Psoas muscle (tissue), 7 donors: Measurements from ENCODE around the gene CPT2. TPM values are rescaled to one million over a fixed set of nuclear protein-coding genes. Genes with fewer than 3 reads are reported as not detected.

Experiments used
- polyA plus RNA-seq, 3 donors: library from polyadenylated mRNA; stranded (reverse); fragments of 200-250 nt; gene quantifications; one replicate each; pipeline ENCODE4 v1.2.3, GENCODE V29; 2013
- total RNA-seq, 4 donors: library from RNA; stranded (reverse); fragmentation: NEBNext Ultra II Directional in 2 of 4; extraction: Animal tissue kit (Norgen Biotek cat#: 25700) in 2 of 4; gene quantifications; one replicate each; pipeline versions ENCODE4 v1.2.1 to v1.2.4, GENCODE V29; 2021 to 2023
- donor health status: healthy with polysubstance abuse.
- donor health status: DM: no; HTN: no; CAD: no; lungs with moderate emphysema.
- donor health status: Bipolar disorder and iron deficiency.
- donor health status: healthy.
- donor health status: DM: no; HTN: no; CAD: no.
- donor health status: DM: no; HTN: no; CAD: no.
- donor health status: DM: yes; HTN: yes; CAD: no.

Gene CPT2
- total and polyA plus RNA-seq, 7 donors, result 8.1 to 31.6 (median 18.7) TPM

Other genes starting within 250 kb of the CPT2 start
- 10 to 100 TPM in 1 of 4 donors, 1 to 10 TPM in 3; 7.2 to 27.1 (median 8.4) TPM for gene PODN, start 134.6 kb upstream of the CPT2 start, total RNA-seq
- gene PODN, start 134.6 kb upstream of the CPT2 start, polyA plus RNA-seq, result 1 to 10 TPM; 3.0 to 5.6 (median 4.7) TPM
- gene SLC1A7, start 54.2 kb upstream of the CPT2 start, total RNA-seq, result 1 to 10 TPM in 2 of 4 donors, under 1 TPM in 2; 0.32 to 6.2 (median 0.77) TPM
- under 1 TPM; 0.04 to 0.59 (median 0.31) TPM for gene SLC1A7, start 54.2 kb upstream of the CPT2 start, polyA plus RNA-seq
- gene CZIB, start 23.8 kb downstream of the CPT2 start, total RNA-seq, result 10 to 100 TPM; 50.0 to 57.3 (median 54.2) TPM
- gene CZIB, start 23.8 kb downstream of the CPT2 start, polyA plus RNA-seq, result 10 to 100 TPM; 47.8 to 70.9 (median 49.3) TPM
- 10 to 100 TPM; 15.9 to 33.6 (median 26.4) TPM for gene MAGOH, start 41.7 kb downstream of the CPT2 start, total RNA-seq
- 100 to 1,000 TPM in 1 of 3 donors, 10 to 100 TPM in 2; 47.2 to 103 (median 59.2) TPM for gene MAGOH, start 41.7 kb downstream of the CPT2 start, polyA plus RNA-seq
- 1 to 10 TPM in 2 of 4 donors, under 1 TPM in 2; 0.79 to 2.4 (median 1.1) TPM for gene LRP8, start 131.2 kb downstream of the CPT2 start, total RNA-seq
- gene LRP8, start 131.2 kb downstream of the CPT2 start, polyA plus RNA-seq, result 1 to 10 TPM in 1 of 3 donors, under 1 TPM in 2; 0.17 to 1.2 (median 0.94) TPM